PFSK-1 (cell line): Measurements from ENCODE around the gene METTL24.

Experiments
- FOXP2 ChIP-seq: optimal IDR thresholded peaks from 2 replicates; pipeline ENCODE3; 2011; ENCODE audit warnings: borderline replicate concordance, control low read depth, inconsistent platforms; ENCODE audit not compliant: insufficient read depth; ENCODE audit errors: extremely low read length, extremely low read depth
- POLR2AphosphoS5 ChIP-seq: IDR thresholded peaks from 2 replicates; pipeline ENCODE4 v1.6.1; 2012; ENCODE audit warnings: low read depth, mild to moderate bottlenecking, control low read depth, low read length, moderate library complexity
- REST ChIP-seq, 2 experiments: IDR thresholded peaks; 2 replicates each; pipeline versions ENCODE4 v1.6.1 to v1.8.0; 2011 to 2012; ENCODE audit warnings: low read depth in 2 of 2, low read length in 2 of 2, control low read depth in 1 of 2, inconsistent platforms in 1 of 2, mild to moderate bottlenecking in 1 of 2, moderate library complexity in 1 of 2; ENCODE audit not compliant: insufficient read depth in 1 of 2
- SIN3A ChIP-seq: IDR thresholded peaks from 2 replicates; pipeline ENCODE4 v1.6.1; 2012; ENCODE audit warnings: mild to moderate bottlenecking, low read length, moderate library complexity, borderline replicate concordance; ENCODE audit not compliant: insufficient read depth
- TAF1 ChIP-seq: IDR thresholded peaks from 2 replicates; pipeline ENCODE4 v1.6.1; 2012; ENCODE audit warnings: low read length, control low read depth, borderline replicate concordance; ENCODE audit not compliant: insufficient read depth

Gene METTL24

GRCh38 chr6:110399219-110400071, 41.3 kb upstream of the METTL24 start:
- TF ChIP-seq FOXP2 (no peak), POLR2AphosphoS5 (no peak), TAF1 (no peak), REST (IDR thresholded peaks at IDR 0.05; ENCODE audit: insufficient read depth in 1 of 2, low read depth in 2 of 2, low read length in 2 of 2) (no peak), SIN3A (no peak)

DNA sequence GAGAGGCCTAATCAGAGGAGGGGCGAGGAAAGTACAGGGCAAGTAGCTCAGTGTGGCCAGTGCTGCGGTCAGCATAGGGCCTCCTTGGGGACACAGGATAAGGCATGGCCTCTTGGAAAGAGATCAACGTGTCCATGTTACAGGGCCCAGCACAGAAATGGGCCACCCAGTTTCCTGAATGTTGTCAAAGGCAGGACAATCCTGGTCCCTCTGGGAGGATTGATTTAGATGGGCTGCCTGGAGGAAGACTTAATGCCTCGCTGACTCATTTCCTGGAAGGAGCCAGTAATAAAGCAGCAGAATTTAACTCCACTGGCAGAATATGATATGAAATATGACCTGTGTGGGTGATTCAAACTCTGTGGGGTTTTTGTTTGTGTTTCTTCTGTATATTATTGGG, 40.6 kb upstream of the METTL24 start:
- peak in 1 of 2 experiments; percentile 15; a peak in 1 of 4 replicates for TF ChIP-seq REST (IDR thresholded peaks at IDR 0.05; ENCODE audit: insufficient read depth in 1 of 2, low read depth in 2 of 2, low read length in 2 of 2)
- TF ChIP-seq TAF1, result no peak

DNA sequence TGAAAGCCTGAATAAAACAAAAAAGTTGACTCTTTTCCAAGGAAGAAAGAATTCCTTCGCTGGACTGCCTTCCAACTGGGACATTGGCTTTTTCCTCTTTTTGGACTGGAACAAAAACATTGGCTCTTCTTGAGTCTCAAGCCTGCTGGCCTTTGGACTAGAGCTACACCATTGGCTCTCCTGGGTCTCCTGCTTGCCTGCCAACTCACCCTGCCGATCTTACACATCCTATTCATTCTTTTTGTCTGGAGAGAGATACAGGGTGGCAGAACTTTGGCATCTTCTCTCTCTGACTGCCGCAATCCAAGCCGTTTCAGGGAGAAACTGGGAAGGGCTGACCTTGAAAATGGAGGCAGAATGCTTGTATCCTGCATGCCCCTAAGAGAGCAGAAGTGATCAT, 37.1 kb upstream of the METTL24 start:
- TF ChIP-seq TAF1, result no peak
- TF ChIP-seq SIN3A, result no peak

- TF ChIP-seq SIN3A (no peak), REST (IDR thresholded peaks at IDR 0.05; ENCODE audit: insufficient read depth in 1 of 2, low read depth in 2 of 2, low read length in 2 of 2) (no peak), FOXP2 (no peak), TAF1 (no peak), POLR2AphosphoS5 (no peak)
These were observed 36.3 kb upstream of the METTL24 start for GRCh38 chr6:110394409-110394808.

DNA sequence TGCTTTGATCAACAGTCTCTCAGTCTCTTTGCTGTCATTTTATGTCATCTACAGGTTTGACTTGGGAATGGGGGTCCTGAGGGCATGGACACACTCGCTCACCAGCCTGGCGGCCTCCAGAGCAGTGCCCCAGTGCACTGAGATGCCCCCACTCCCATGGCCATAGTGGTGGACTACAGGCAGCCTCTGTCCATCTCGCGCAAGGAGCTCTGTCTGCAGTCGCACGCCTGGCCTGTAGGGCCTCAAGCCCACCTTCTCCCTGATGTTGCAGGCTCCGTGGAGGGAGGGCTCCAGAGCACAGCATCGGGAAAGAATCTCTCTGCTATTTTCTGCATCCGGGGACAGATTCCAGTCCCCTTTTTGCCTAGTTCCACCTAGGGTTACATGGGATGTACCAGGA, 34.6 kb upstream of the METTL24 start:
- TF ChIP-seq FOXP2 (no peak), SIN3A (no peak), POLR2AphosphoS5 (no peak), REST (IDR thresholded peaks at IDR 0.05; ENCODE audit: insufficient read depth in 1 of 2, low read depth in 2 of 2, low read length in 2 of 2) (no peak), TAF1 (no peak)
